CD8-positive, alpha-beta memory T cell (primary cell): Measurements from ENCODE around the gene GNAI2. TPM values are rescaled to one million over a fixed set of nuclear protein-coding genes. Genes with fewer than 3 reads are reported as not detected.

Experiments used
- CTCF ChIA-PET: fragments of 350-600 bp; sonication (Branson Sonifier 250); formaldehyde crosslinking; loops from one replicate; lab custom pipeline; 2021; ENCODE audit warnings: antibody characterized with exemption; lab: Charles Lee
- POLR2A ChIA-PET: fragments of 350-600 bp; sonication (Branson Sonifier 250); formaldehyde crosslinking; loops from one replicate; lab custom pipeline; 2021; ENCODE audit warnings: antibody characterized with exemption; lab: Charles Lee
- DNase-seq, 5 donors: peaks; one replicate each; pipeline versions ENCODE4 v3.0.0 to v3.0.0-alpha.2; 2020 to 2022; ENCODE audit warnings: mixed read lengths in 1 of 5
- H3K27ac ChIP-seq: one replicate; pipeline ENCODE4 v1.7.0; 2013; ENCODE audit warnings: low read depth, mild to moderate bottlenecking, low read length, moderate library complexity
- H3K27me3 ChIP-seq: 2 replicates; pipeline ENCODE4 v1.7.0; 2013; ENCODE audit warnings: low read length, mild to moderate bottlenecking; ENCODE audit not compliant: insufficient read depth, poor library complexity, severe bottlenecking
- H3K36me3 ChIP-seq: 2 replicates; pipeline ENCODE4 v1.7.0; 2013; ENCODE audit warnings: mild to moderate bottlenecking, low read length, moderate library complexity; ENCODE audit not compliant: insufficient read depth
- H3K4me1 ChIP-seq: 2 replicates; pipeline ENCODE4 v1.7.0; 2013; ENCODE audit warnings: mild to moderate bottlenecking, low read length, moderate library complexity; ENCODE audit not compliant: insufficient read depth
- H3K4me3 ChIP-seq: 2 replicates; pipeline ENCODE4 v1.7.0; 2013; ENCODE audit warnings: mild to moderate bottlenecking, low read length
- H3K9me3 ChIP-seq: 2 replicates; pipeline ENCODE4 v1.7.0; 2013; ENCODE audit warnings: mild to moderate bottlenecking, low read length
- H3K27ac Mint-ChIP-seq, 8 donors: one replicate each; pipeline ENCODE4 v1.8.0; 2020 to 2021; ENCODE audit warnings: mixed read lengths in 8 of 8, mild to moderate bottlenecking in 6 of 8, inconsistent platforms in 3 of 8, moderate library complexity in 3 of 8
- H3K27me3 Mint-ChIP-seq, 2 donors: one replicate each; pipeline ENCODE4 v1.8.0; 2020 to 2021; ENCODE audit warnings: mixed read lengths in 2 of 2, mild to moderate bottlenecking in 1 of 2, moderate library complexity in 1 of 2
- H3K36me3 Mint-ChIP-seq, 3 donors: one replicate each; pipeline ENCODE4 v1.8.0; 2020 to 2021; ENCODE audit warnings: mixed read lengths in 3 of 3, inconsistent platforms in 1 of 3, mild to moderate bottlenecking in 1 of 3
- H3K4me1 Mint-ChIP-seq, 3 donors: one replicate each; pipeline ENCODE4 v1.8.0; 2020 to 2021; ENCODE audit warnings: mixed read lengths in 3 of 3, inconsistent platforms in 1 of 3, mild to moderate bottlenecking in 1 of 3
- H3K4me3 Mint-ChIP-seq, 7 donors: one replicate each; pipeline ENCODE4 v1.8.0; 2020 to 2021; ENCODE audit warnings: mixed read lengths in 7 of 7, mild to moderate bottlenecking in 6 of 7, moderate library complexity in 4 of 7, inconsistent platforms in 2 of 7
- H3K9me3 Mint-ChIP-seq, 5 donors: one replicate each; pipeline ENCODE4 v1.8.0; 2020 to 2022; ENCODE audit warnings: mixed read lengths in 5 of 5, mild to moderate bottlenecking in 3 of 5, moderate library complexity in 2 of 5, inconsistent platforms in 1 of 5
- polyA plus RNA-seq: library from polyadenylated mRNA; unstranded; fragments of 300-500 nt; fragmentation: Illumina TruSeq; gene quantifications from one replicate; pipeline ENCODE4 v1.2.3, GENCODE V29; 2021
- total RNA-seq, 2 experiments: library from RNA; stranded (reverse); gene quantifications; one replicate each; pipeline ENCODE4 v1.2.3, GENCODE V29; 2021

Gene GNAI2
- total and polyA plus RNA-seq, 3 experiments from 2014 or later, result 259 to 665 (median 265) TPM

GRCh38 chr3:50201573-50202315 lies 34.3 kb upstream of the GNAI2 start:
- POLR2A ChIA-PET, result no interaction called here
- DNase-seq, result no peak
- Histone ChIP-seq H3K4me3 (no peak overlapping the region), H3K9me3 (no peaks in the 10 kb centered on the region), H3K27ac (no peak overlapping the region), H3K27me3 (peaks cover 27% of the 10 kb centered on the region), H3K36me3 (no peaks in the 10 kb centered on the region), H3K4me1 (no peaks in the 10 kb centered on the region)
- Mint-ChIP-seq H3K4me3 (no peak overlapping the region), H3K36me3 (peaks cover 0 to 3% (median 0%) of the 10 kb centered on the region in 3 donors), H3K4me1 (peaks cover 0 to 3% (median 2%) of the 10 kb centered on the region in 3 donors), H3K27ac (no peak overlapping the region), H3K27me3 (peaks cover 32 to 41% of the 10 kb centered on the region in 2 donors), H3K9me3 (no peaks in the 10 kb centered on the region)
- CTCF ChIA-PET, result interaction anchor here (1.0 to 5.8 kb wide), 5 partner anchors 8 to 58 kb away, joined by 3 to 47 read pairs (median 6); partner anchors contain the start of gene GNAT1

GRCh38 chr3:50202353-50203112 lies 33.5 kb upstream of the GNAI2 start:
- ChIA-PET CTCF (interaction anchor here (0.6 to 5.8 kb wide), 6 partner anchors 8 to 1750 kb away, joined by 3 to 47 read pairs (median 5); partner anchors contain the start of gene GNAT1), POLR2A (no interaction called here)
- no peaks in the 10 kb centered on the region for H3K9me3 ChIP-seq
- H3K27me3 ChIP-seq, result peaks cover 27% of the 10 kb centered on the region
- H3K36me3 ChIP-seq, result no peaks in the 10 kb centered on the region
- H3K27ac ChIP-seq, result no peak overlapping the region
- H3K4me3 ChIP-seq, result no peak overlapping the region
- peak overlapping the region in 1 of 8 donors; percentile 33 for H3K27ac Mint-ChIP-seq
- H3K4me1 ChIP-seq, result no peaks in the 10 kb centered on the region
- H3K9me3 Mint-ChIP-seq, result no peaks in the 10 kb centered on the region
- peaks cover 32 to 44% of the 10 kb centered on the region in 2 donors for H3K27me3 Mint-ChIP-seq
- no peak for DNase-seq
- H3K36me3 Mint-ChIP-seq, result peaks cover 0 to 3% (median 0%) of the 10 kb centered on the region in 3 donors
- H3K4me3 Mint-ChIP-seq, result no peak overlapping the region
- peaks cover 0 to 3% (median 2%) of the 10 kb centered on the region in 3 donors for H3K4me1 Mint-ChIP-seq

GRCh38 chr3:50203113-50203808 lies 32.7 kb upstream of the GNAI2 start:
- no peak for DNase-seq
- H3K27me3 ChIP-seq, result peaks cover 27% of the 10 kb centered on the region
- no peak overlapping the region for H3K4me3 ChIP-seq
- peaks cover 0 to 3% (median 2%) of the 10 kb centered on the region in 3 donors for H3K4me1 Mint-ChIP-seq
- no peaks in the 10 kb centered on the region for H3K4me1 ChIP-seq
- H3K9me3 Mint-ChIP-seq, result no peaks in the 10 kb centered on the region
- ChIA-PET CTCF (interaction anchor here (0.6 to 5.8 kb wide), 6 partner anchors 10 to 1751 kb away, joined by 3 to 47 read pairs (median 5); partner anchors contain the start of gene GNAT1), POLR2A (no interaction called here)
- H3K4me3 Mint-ChIP-seq, result no peak overlapping the region
- no peak overlapping the region for H3K27ac ChIP-seq
- H3K36me3 Mint-ChIP-seq, result peaks cover 0 to 3% (median 0%) of the 10 kb centered on the region in 3 donors
- H3K27ac Mint-ChIP-seq, result peak overlapping the region in 1 of 8 donors; percentile 33
- no peaks in the 10 kb centered on the region for H3K9me3 ChIP-seq
- peaks cover 33 to 44% of the 10 kb centered on the region in 2 donors for H3K27me3 Mint-ChIP-seq
- no peaks in the 10 kb centered on the region for H3K36me3 ChIP-seq

- no peak for DNase-seq
These were observed 31.9 kb upstream of the GNAI2 start for GRCh38 chr3:50203809-50204803.

GRCh38 chr3:50204804-50205412 lies 31.1 kb upstream of the GNAI2 start, which contains the start of gene SLC38A3:
SLC38A3 (plus strand) TSS chr3:50205271; CDS start chr3:50214200, 8,929 bp downstream.
- Mint-ChIP-seq H3K4me3 (peak within 1 kb of the TSS in 3 of 7 donors; percentile 19 to 53 (median 36)), H3K9me3 (no peaks in the 10 kb centered on the region), H3K4me1 (peaks cover 0 to 3% (median 2%) of the 10 kb centered on the region in 3 donors), H3K27me3 (peaks cover 35 to 40% of the 10 kb centered on the region in 2 donors), H3K27ac (no peak within 1 kb of the TSS), H3K36me3 (peaks cover 0 to 3% (median 0%) of the 10 kb centered on the region in 3 donors)
- Histone ChIP-seq H3K9me3 (no peaks in the 10 kb centered on the region), H3K27ac (no peak within 1 kb of the TSS), H3K27me3 (peaks cover 27% of the 10 kb centered on the region), H3K4me3 (no peak within 1 kb of the TSS), H3K4me1 (no peaks in the 10 kb centered on the region), H3K36me3 (no peaks in the 10 kb centered on the region)
- ChIA-PET CTCF (interaction anchor here (0.6 to 5.8 kb wide), 4 partner anchors 12 to 42 kb away, joined by 3 to 47 read pairs (median 4); partner anchors contain the start of gene GNAT1), POLR2A (no interaction called here)
- peak in 2 of 5 donors; percentile 5 to 25 for DNase-seq

More at GRCh38 chr3:50203809-50204803, 31.9 kb upstream of the GNAI2 start:
- no peaks in the 10 kb centered on the region for H3K9me3 ChIP-seq
- Mint-ChIP-seq H3K27me3 (peaks cover 35 to 43% of the 10 kb centered on the region in 2 donors), H3K4me3 (peak overlapping the region in 1 of 7 donors; percentile 17), H3K27ac (no peak overlapping the region), H3K9me3 (no peaks in the 10 kb centered on the region), H3K36me3 (peaks cover 0 to 3% (median 0%) of the 10 kb centered on the region in 3 donors), H3K4me1 (peaks cover 0 to 3% (median 2%) of the 10 kb centered on the region in 3 donors)
- peaks cover 27% of the 10 kb centered on the region for H3K27me3 ChIP-seq
- H3K36me3 ChIP-seq, result no peaks in the 10 kb centered on the region
- H3K27ac ChIP-seq, result no peak overlapping the region
- no peak overlapping the region for H3K4me3 ChIP-seq
- no peaks in the 10 kb centered on the region for H3K4me1 ChIP-seq
- ChIA-PET POLR2A (no interaction called here), CTCF (interaction anchor here (0.6 to 5.8 kb wide), 6 partner anchors 11 to 56 kb away, joined by 3 to 47 read pairs (median 4); partner anchors contain the start of gene GNAT1)

GRCh38 chr3:50205413-50206276 lies 30.4 kb upstream of the GNAI2 start:
- Histone ChIP-seq H3K27me3 (peaks cover 27% of the 10 kb centered on the region), H3K4me1 (no peaks in the 10 kb centered on the region), H3K36me3 (no peaks in the 10 kb centered on the region), H3K4me3 (no peak overlapping the region), H3K9me3 (no peaks in the 10 kb centered on the region), H3K27ac (no peak overlapping the region)
- Mint-ChIP-seq H3K27me3 (peaks cover 34 to 39% of the 10 kb centered on the region in 2 donors), H3K4me1 (peaks cover 0 to 3% (median 2%) of the 10 kb centered on the region in 3 donors), H3K4me3 (peak overlapping the region in 2 of 7 donors; percentile 36 to 53), H3K36me3 (peaks cover 0 to 3% (median 0%) of the 10 kb centered on the region in 3 donors), H3K27ac (no peak overlapping the region), H3K9me3 (no peaks in the 10 kb centered on the region)
- ChIA-PET POLR2A (no interaction called here), CTCF (interaction anchor here (1.0 to 5.8 kb wide), 3 partner anchors 12 to 16 kb away, joined by 3 to 47 read pairs (median 3); partner anchors contain the start of gene GNAT1)
- DNase-seq, result peak in 2 of 5 donors; percentile 10 to 28
